ENCODE results near the gene SIDT2.

GRCh38 chr11:117187428-117187798 is 8.9 kb downstream of the SIDT2 start:
- TF ChIP-seq CTCF (IDR thresholded peaks at IDR 0.05) (no peak), ZFX (IDR thresholded peaks at IDR 0.05; ENCODE audit: borderline replicate concordance) (no peak)
